A549 (cell line): ENCODE results near the gene NLRC5.

ENCODE experiments used
- CTCF ChIP-seq: fragments of >200 bp; sonication (Bioruptor Twin); formaldehyde crosslinking; IDR thresholded peaks from 3 replicates; pipeline ENCODE4 v1.5.1; 2016
- EHF ChIP-seq: fragments of 250-450 bp; sonication (Bioruptor Pico); IDR thresholded peaks from 2 replicates; pipeline ENCODE4 v1.5.0; 2020; ENCODE audit warnings: mild to moderate bottlenecking
- HDAC2 ChIP-seq: fragments of 200-600 bp; sonication (generic); IDR thresholded peaks from 2 replicates; pipeline ENCODE4 v1.6.1; 2016
- TF ChIP-seq, protein P1 (sequence below): IDR thresholded peaks from 2 replicates; pipeline ENCODE4 v1.6.1; 2012; ENCODE audit warnings: low read depth, borderline replicate concordance

DNA sequence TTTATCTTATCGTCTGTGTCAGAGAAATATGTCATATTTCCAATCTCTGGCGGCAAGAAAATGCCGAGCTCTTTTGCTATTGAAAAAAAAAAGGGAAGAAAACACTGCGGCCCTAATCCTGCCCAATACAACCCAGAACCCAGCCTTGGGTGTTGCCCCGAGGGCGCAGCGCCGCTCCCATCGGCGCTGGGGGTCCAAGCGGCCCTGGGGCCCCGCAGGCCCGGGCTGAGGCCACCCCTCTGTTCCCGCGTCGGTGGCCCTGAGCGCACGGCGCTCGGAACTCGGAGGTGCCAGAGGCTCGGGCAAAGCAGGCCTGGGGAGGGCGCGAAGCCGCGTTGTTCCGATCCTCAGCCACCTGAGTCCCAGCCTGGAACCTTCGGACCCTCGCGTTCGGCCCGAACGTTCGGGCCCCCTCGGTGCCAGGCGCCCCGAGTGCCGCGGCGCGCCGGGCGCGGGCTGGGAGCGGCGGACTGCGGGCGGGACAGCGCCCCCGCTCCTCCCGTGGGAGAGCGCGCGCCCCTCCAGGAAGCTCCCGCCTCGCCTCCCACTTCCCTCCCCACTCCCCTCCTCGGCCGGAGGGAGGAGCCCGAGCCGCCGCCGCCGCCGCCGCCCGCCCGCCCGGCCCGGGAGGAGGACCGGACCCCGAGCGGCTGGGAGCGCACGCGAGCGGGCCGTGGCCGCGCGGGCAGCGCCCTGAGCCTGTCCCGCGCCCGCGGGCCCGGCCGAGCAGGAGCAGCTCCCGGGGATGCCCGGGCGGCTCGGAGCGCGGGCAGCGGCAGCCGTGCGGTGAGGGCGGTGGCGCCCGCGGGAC lies 102.8 kb downstream of the NLRC5 start, which contains the start of gene CPNE2:
- TF ChIP-seq EHF (CRISPR knock-in tag) (no peak), HDAC2 (no peak), CTCF (no peak)
- TF ChIP-seq, protein P1, sequence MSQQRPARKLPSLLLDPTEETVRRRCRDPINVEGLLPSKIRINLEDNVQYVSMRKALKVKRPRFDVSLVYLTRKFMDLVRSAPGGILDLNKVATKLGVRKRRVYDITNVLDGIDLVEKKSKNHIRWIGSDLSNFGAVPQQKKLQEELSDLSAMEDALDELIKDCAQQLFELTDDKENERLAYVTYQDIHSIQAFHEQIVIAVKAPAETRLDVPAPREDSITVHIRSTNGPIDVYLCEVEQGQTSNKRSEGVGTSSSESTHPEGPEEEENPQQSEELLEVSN = no peak; the same call in 1 of the 2 replicates
